GM12878 (cell line): ENCODE results near the gene NEGR1. TPM values are rescaled to one million over a fixed set of nuclear protein-coding genes. Genes with fewer than 3 reads are reported as not detected.

Source experiments
- ATAC-seq: fragments of 200-7000 bp; cut with Tn5 transposase; 3 replicates; pipeline ENCODE4 v1.9.1; 2020; ENCODE audit warnings: mild to moderate bottlenecking, moderate library complexity
- BruUV-seq: library from RNA; stranded (reverse); fragments of 400-500 nt; replicated peaks from 2 replicates; lab custom pipeline; 2021; lab: Mats Ljungman, UMichigan
- CTCF ChIA-PET: fragments of 300-600 bp; sonication (Branson Sonifier 250); formaldehyde crosslinking; extraction: SDS; loops from one replicate; lab custom pipeline; 2021; ENCODE audit warnings: inconsistent platforms; lab: Yijun Ruan, JAX
- POLR2A ChIA-PET: fragments of 350-600 bp; formaldehyde crosslinking; extraction: SDS; loops from one replicate; lab custom pipeline; 2021; ENCODE audit warnings: inconsistent platforms; lab: Charles Lee
- RAD21 ChIA-PET: fragments of 300-600 bp; sonication (Branson Sonifier 250); formaldehyde crosslinking; loops from one replicate; lab custom pipeline; 2023; ENCODE audit warnings: antibody characterized with exemption; ENCODE audit not compliant: unreplicated experiment; lab: Charles Lee
- SMC1A ChIA-PET: fragments of 300-600 bp; sonication (Branson Sonifier 250); formaldehyde crosslinking; loops from one replicate; lab custom pipeline; 2023; ENCODE audit not compliant: unreplicated experiment, uncharacterized antibody; lab: Charles Lee
- DNase-seq: peaks from one replicate; pipeline ENCODE4 v3.0.0-alpha.2; 2011; ENCODE audit warnings: low read depth, low spot score
- FAIRE-seq: peaks from 3 replicates; lab custom pipeline; 2011; peaks lifted over from hg19 to GRCh38; lab: Jason Lieb, UNC
- H2AFZ ChIP-seq: 2 replicates; pipeline ENCODE4 v1.6.0; 2011; ENCODE audit warnings: low read depth, low read length, control low read depth; ENCODE audit not compliant: control insufficient read depth
- H3K27ac ChIP-seq: 2 replicates; pipeline ENCODE4 v1.5.1; 2011; ENCODE audit warnings: control low read depth; ENCODE audit not compliant: control insufficient read depth, insufficient read depth
- H3K27me3 ChIP-seq, 2 experiments: replicated peaks in 1 of 2; 2 replicates each; pipeline versions ENCODE4 v1.6.0 to v1.6.1; 2011; ENCODE audit warnings: low read length in 1 of 2; ENCODE audit not compliant: control insufficient read depth in 2 of 2, insufficient read depth in 2 of 2
- H3K36me3 ChIP-seq, 2 experiments: 2 replicates each; pipeline ENCODE4 v1.5.1; 2011; ENCODE audit warnings: low read length in 1 of 2; ENCODE audit not compliant: control insufficient read depth in 2 of 2, insufficient read depth in 2 of 2
- H3K4me1 ChIP-seq: 2 replicates; pipeline ENCODE4 v1.6.1; 2011; ENCODE audit warnings: mild to moderate bottlenecking, low read length, moderate library complexity, mixed read lengths; ENCODE audit not compliant: control insufficient read depth, insufficient read depth
- H3K4me2 ChIP-seq: 2 replicates; pipeline ENCODE4 v1.6.0; 2011; ENCODE audit warnings: control low read depth; ENCODE audit not compliant: control insufficient read depth, insufficient read depth
- H3K4me3 ChIP-seq: fragments of 200-600 bp; sonication (generic); 2 replicates; pipeline ENCODE4 v1.5.1; 2016
- H3K79me2 ChIP-seq: 2 replicates; pipeline ENCODE4 v1.6.0; 2011; ENCODE audit warnings: low read length; ENCODE audit not compliant: control insufficient read depth, insufficient read depth
- H3K9ac ChIP-seq: 2 replicates; pipeline ENCODE4 v1.8.0; 2011; ENCODE audit warnings: low read length, control low read depth, mixed read lengths; ENCODE audit not compliant: control insufficient read depth, insufficient read depth
- H3K9me3 ChIP-seq: replicated peaks from 3 replicates; pipeline ENCODE4 v1.5.1; 2011; ENCODE audit warnings: mild to moderate bottlenecking, low read length; ENCODE audit not compliant: control insufficient read depth, insufficient read depth
- H4K20me1 ChIP-seq: 2 replicates; pipeline ENCODE4 v1.6.0; 2011; ENCODE audit not compliant: control insufficient read depth, insufficient read depth
- CBFB ChIP-seq: IDR thresholded peaks from 2 replicates; pipeline ENCODE4 v1.6.1; 2016; ENCODE audit warnings: antibody characterized with exemption, low read depth
- CHD2 ChIP-seq: IDR thresholded peaks from 2 replicates; pipeline ENCODE4 v1.6.1; 2011; ENCODE audit warnings: low read depth, low read length, improper control_type of control experiment, borderline replicate concordance
- DPF2 ChIP-seq: fragments of 450-650 bp; IDR thresholded peaks from 2 replicates; pipeline ENCODE4 v1.6.1; 2017; ENCODE audit warnings: mild to moderate bottlenecking
- HDAC2 ChIP-seq: fragments of 200-600 bp; sonication (generic); IDR thresholded peaks from 2 replicates; pipeline ENCODE4 v1.6.1; 2017
- IKZF2 ChIP-seq, 2 experiments: fragments of 450-650 bp; IDR thresholded peaks; 2 replicates each; pipeline ENCODE4 v1.6.1; 2017; ENCODE audit warnings: mild to moderate bottlenecking in 2 of 2, moderate library complexity in 2 of 2
- JUND ChIP-seq: IDR thresholded peaks from 2 replicates; pipeline ENCODE4 v1.6.1; 2012; ENCODE audit warnings: low read depth, mild to moderate bottlenecking, low read length, improper control_type of control experiment, moderate library complexity
- MEF2A ChIP-seq: IDR thresholded peaks from 2 replicates; pipeline ENCODE4 v1.6.1; 2011; ENCODE audit warnings: low read depth, mild to moderate bottlenecking, low read length, moderate library complexity; ENCODE audit not compliant: insufficient read depth
- MLLT1 ChIP-seq: fragments of 450-650 bp; IDR thresholded peaks from 2 replicates; pipeline ENCODE4 v1.6.1; 2016; ENCODE audit warnings: mild to moderate bottlenecking
- RAD21 ChIP-seq: IDR thresholded peaks from 2 replicates; pipeline ENCODE4 v1.6.1; 2011; ENCODE audit warnings: mild to moderate bottlenecking, low read depth, low read length, moderate library complexity; ENCODE audit not compliant: insufficient read depth
- STAT3 ChIP-seq: IDR thresholded peaks from 2 replicates; pipeline ENCODE4 v1.6.1; 2011; ENCODE audit warnings: low read depth, low read length, improper control_type of control experiment
- SUZ12 ChIP-seq: fragments of 200-600 bp; sonication (generic); IDR thresholded peaks from one replicate; pipeline ENCODE4 v1.6.1; 2018; ENCODE audit warnings: antibody characterized with exemption, mild to moderate bottlenecking; ENCODE audit not compliant: unreplicated experiment
- TARDBP ChIP-seq: IDR thresholded peaks from 2 replicates; pipeline ENCODE4 v1.6.1; 2016; ENCODE audit warnings: borderline replicate concordance
- ZBTB11 ChIP-seq: fragments of 450-650 bp; formaldehyde crosslinking; IDR thresholded peaks from 2 replicates; pipeline ENCODE4 v1.5.0; 2022; ENCODE audit warnings: mild to moderate bottlenecking, missing genetic modification characterization
- ZNF217 ChIP-seq: fragments of 450-650 bp; IDR thresholded peaks from 2 replicates; pipeline ENCODE4 v1.6.1; 2017; ENCODE audit warnings: antibody characterized with exemption, mild to moderate bottlenecking
- in situ Hi-C: fragments of 300-500 bp; cut with MboI; formaldehyde crosslinking; loops from 9 replicates; pipeline ENCODE4 v1.14.3; 2018; ENCODE audit warnings: mixed read lengths
- intact Hi-C: fragments of 100-400 bp; cut with micrococcal nuclease; formaldehyde crosslinking; loops from one replicate; pipeline ENCODE4 v1.14.2; 2022; ENCODE audit not compliant: unreplicated experiment
- polyA plus RNA-seq, 11 experiments: library from polyadenylated mRNA; depleted of rRNA in 4 of 11; unstranded in 6 of 11; stranded (reverse) in 5 of 11; fragments of >200 nt; fragmentation: Nextera tagmentation in 4 of 11; fragmentation: Illumina TruSeq in 1 of 11; extraction: Ambion mirVana in 4 of 11; extraction: Trizol in 1 of 11; gene quantifications; 1 replicate in 1 of 11; 2 replicates in 10 of 11; pipeline versions ENCODE4 v1.2.1 to v1.2.3, GENCODE V29; 2011 to 2016; ENCODE audit warnings: inconsistent platforms in 2 of 11, missing spikeins in 2 of 11, low read depth in 1 of 11
- total RNA-seq, 4 experiments: library from RNA; depleted of rRNA in 3 of 4; stranded (reverse); fragments of >200 nt in 3 of 4; fragmentation: Illumina TruSeq in 1 of 4; extraction: Trizol in 1 of 4; gene quantifications; 2 replicates each; pipeline versions ENCODE4 v1.2.1 to v1.2.3, GENCODE V29; 2013 to 2021
- TF ChIP-seq, protein P1 (sequence below): IDR thresholded peaks from 2 replicates; pipeline ENCODE4 v1.6.1; 2012; ENCODE audit warnings: low read depth, low read length, improper control_type of control experiment

Gene NEGR1
- total and polyA plus RNA-seq, 10 of the 15 experiments (the other 5 are each of a cell fraction or from before 2014, with no cell fraction given) = under 0.01 to 0.03 (median 0.01) TPM; not detected in 7

DNA sequence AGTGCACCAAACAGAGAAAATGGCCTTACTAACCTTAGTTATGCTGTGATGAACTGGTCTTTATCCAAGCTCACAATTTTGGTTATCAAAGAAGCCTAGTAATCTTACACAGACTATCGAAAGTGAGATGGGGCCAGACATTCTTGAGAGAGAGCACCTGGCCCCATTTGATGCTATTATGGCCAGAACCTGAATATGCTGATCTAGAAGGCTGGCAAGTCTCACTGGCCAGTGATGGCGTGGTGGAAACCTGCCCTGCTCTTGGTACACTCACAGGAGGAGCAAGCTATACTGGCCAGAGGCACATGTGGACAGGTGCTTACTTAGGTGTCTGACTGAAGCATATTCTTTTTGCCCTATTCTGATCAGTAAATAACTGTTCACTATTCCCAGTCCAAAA is 843.7 kb downstream of the NEGR1 start (continued):
- no peak for TF ChIP-seq ZBTB11

DNA sequence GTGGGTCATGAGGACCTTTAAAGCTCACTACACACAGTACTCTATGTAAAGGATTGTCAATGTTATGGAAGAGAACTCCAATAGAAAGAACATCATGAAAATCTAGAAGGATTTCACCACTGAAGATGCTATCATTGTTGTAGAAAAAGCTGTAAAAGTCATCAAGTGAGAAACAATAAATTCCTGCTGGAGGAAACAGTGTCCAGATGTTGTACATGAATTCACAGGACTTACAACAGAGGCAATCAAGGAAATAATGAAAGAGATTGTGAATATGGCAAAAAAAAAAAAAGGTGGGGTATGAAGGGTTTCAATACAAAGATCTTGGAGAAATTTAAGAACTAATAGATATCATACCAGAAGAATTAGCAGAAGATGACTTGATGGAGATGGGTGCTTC is 846.4 kb downstream of the NEGR1 start:
- H3K36me3 ChIP-seq = no peaks in the 10 kb centered on the region
- no peak overlapping the region for H3K4me3 ChIP-seq
- TF ChIP-seq MEF2A (no peak), ZNF217 (no peak), DPF2 (no peak), CHD2 (no peak), TARDBP (no peak), SUZ12 (no peak), STAT3 (no peak), JUND (no peak), HDAC2 (no peak), IKZF2 (IDR thresholded peaks at IDR 0.05) (no peak), MLLT1 (no peak), CBFB (no peak), RAD21 (no peak)
- TF ChIP-seq, protein P1, sequence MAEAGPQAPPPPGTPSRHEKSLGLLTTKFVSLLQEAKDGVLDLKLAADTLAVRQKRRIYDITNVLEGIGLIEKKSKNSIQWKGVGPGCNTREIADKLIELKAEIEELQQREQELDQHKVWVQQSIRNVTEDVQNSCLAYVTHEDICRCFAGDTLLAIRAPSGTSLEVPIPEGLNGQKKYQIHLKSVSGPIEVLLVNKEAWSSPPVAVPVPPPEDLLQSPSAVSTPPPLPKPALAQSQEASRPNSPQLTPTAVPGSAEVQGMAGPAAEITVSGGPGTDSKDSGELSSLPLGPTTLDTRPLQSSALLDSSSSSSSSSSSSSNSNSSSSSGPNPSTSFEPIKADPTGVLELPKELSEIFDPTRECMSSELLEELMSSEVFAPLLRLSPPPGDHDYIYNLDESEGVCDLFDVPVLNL = no peak
- H3K27me3 ChIP-seq = no peaks in the 10 kb centered on the region
- no peaks in the 10 kb centered on the region for H3K79me2 ChIP-seq
- no peak overlapping the region for H3K9ac ChIP-seq
- no peak overlapping the region for H2AFZ ChIP-seq
- BruUV-seq = no TSS peak
- H3K4me1 ChIP-seq = no peaks in the 10 kb centered on the region
- DNase-seq = no peak
- ATAC-seq = no peak
- intact Hi-C loops = no loop called here
- no peaks in the 10 kb centered on the region for H3K9me3 ChIP-seq
- no peaks in the 10 kb centered on the region for H4K20me1 ChIP-seq
- FAIRE-seq = no peak
- ChIA-PET RAD21 (no interaction called here), POLR2A (no interaction called here), SMC1A (no interaction called here), CTCF (interaction anchor here (0.5 kb wide), 1 partner anchor 20 kb away, joined by 3 read pairs; no protein-coding TSS in a partner anchor)
- no peak overlapping the region for H3K4me2 ChIP-seq
- no peak overlapping the region for H3K27ac ChIP-seq
- in situ Hi-C loops = no loop called here
